Adipose tissue (tissue), 3 donors: ENCODE results near the gene TAS2R40. TPM values are rescaled to one million over a fixed set of nuclear protein-coding genes. Genes with fewer than 3 reads are reported as not detected.

Experiments
- H3K27ac ChIP-seq: one replicate; pipeline ENCODE4 v1.5.1; 2013; ENCODE audit warnings: low read depth, low read length
- WGBS, 3 donors: extraction: QIAGEN DNeasy Blood & Tissue Kit; methylation state at CpG; one replicate each; pipeline ENCODE4 v1.1.7; 2013; 5-methylcytosine and 5-hydroxymethylcytosine counted together
- polyA plus RNA-seq, 3 donors: library from polyadenylated mRNA; stranded (reverse); fragments of 200-250 nt; gene quantifications; one replicate each; pipeline ENCODE4 v1.2.3, GENCODE V29; 2013
- donor health status: healthy with polysubstance abuse.
- donor health status: Bipolar disorder and iron deficiency.
- donor health status: healthy.

The TAS2R40 gene
- polyA plus RNA-seq, 3 donors: not detected

DNA sequence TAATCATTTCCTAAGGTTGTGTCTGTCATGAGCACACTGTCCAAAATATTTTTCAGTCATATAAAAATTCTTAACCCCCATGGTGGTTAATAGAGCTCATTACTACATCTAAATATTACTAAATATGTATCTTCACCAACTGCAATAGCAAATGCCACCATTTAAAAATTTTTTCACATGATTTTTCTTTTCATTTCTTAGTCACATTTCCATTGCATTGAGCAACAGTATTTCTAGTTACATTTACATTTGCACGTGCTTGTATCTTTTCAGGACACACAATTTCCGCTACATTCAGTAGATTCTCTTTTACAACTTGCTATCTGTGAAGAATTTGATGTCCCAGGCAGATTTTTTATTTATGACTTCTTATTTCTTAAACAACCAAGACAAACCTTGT is 5.2 kb upstream of the TAS2R40 start:
- no peak overlapping the region for H3K27ac ChIP-seq
- 83 to 90% (median 89%) methylated on average over 2 of the region's 2 CpGs for WGBS, 3 donors

DNA sequence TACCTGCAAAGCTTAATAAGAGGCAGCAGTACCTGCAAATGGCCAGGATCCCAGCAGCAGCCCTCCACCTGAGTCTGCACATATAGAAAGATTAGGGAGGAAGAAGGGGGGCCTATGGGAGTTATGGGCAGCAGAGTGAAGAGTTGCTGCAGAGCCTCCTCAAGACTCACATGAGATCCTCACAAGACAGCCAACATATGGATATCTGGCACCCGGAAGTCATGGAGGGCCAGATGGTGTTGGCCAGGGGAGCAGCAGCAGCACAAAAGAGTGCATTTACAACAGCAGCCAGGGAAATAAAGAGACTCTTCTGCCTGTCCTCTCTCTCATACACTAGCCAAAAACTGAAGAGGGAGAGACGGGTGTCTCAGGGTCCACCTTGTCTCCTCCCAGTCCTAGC is 4.0 kb upstream of the TAS2R40 start:
- H3K27ac ChIP-seq: no peak overlapping the region
- WGBS, 3 donors: 74 to 85% (median 81%) methylated on average over 2 of the region's 2 CpGs

DNA sequence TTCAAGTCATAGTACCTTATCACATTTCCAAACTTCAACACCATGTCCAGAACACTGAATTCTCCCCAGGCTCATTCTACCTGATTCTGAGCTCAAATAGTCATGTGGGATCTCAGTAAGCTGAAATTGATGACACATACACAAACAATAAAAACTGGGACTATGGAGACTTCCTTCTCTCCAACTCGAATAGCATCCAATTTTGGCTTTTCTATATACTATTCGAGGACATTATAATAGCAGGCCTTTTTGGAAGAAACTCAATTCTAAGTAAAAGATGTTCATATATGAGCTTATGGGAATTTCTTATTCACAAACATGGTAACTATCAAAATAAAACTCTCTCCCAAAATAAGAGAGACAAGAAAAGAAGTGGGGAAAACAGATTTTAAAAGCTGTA is 551 bp upstream of the TAS2R40 start:
- 69 to 77% (median 70%) methylated on average over 2 of the region's 2 CpGs for WGBS, 3 donors
- no peak overlapping the region for H3K27ac ChIP-seq

DNA sequence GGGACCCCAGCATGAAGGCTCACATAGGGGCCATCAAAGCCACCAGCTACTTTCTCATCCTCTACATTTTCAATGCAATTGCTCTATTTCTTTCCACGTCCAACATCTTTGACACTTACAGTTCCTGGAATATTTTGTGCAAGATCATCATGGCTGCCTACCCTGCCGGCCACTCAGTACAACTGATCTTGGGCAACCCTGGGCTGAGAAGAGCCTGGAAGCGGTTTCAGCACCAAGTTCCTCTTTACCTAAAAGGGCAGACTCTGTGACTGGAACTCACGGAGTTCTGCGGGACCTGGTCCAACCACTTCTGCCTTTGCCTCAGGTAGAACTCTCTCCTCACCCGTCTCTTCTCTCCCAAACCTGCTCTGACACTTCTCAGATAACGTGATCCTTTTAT is 945 bp downstream of the TAS2R40 start:
- WGBS, 3 donors: 57 to 77% (median 58%) methylated on average over 7 of the region's 7 CpGs
- H3K27ac ChIP-seq: no peak overlapping the region

DNA sequence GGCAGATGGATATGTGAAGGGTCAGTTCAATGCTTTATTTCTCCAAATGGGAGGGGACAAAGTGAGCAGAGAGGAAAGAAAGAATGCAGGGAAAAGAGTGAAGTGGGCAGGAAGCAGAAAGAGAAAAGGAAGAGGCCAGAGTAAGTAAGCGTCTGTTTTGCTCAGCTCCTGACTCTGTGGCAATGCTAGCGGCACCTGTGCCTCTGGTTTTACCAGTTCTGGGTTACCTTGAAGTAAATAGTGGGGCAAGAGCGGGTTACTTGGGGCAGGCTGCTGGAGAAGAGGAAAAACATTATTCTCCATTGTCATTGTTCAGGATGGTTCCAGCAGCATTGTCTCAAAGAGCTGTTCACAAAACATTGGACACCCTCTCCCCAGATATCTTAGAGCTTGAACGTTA is 1.9 kb downstream of the TAS2R40 start:
- WGBS, 3 donors: 58 to 72% (median 61%) methylated on average over 4 of the region's 4 CpGs
- no peak overlapping the region for H3K27ac ChIP-seq

DNA sequence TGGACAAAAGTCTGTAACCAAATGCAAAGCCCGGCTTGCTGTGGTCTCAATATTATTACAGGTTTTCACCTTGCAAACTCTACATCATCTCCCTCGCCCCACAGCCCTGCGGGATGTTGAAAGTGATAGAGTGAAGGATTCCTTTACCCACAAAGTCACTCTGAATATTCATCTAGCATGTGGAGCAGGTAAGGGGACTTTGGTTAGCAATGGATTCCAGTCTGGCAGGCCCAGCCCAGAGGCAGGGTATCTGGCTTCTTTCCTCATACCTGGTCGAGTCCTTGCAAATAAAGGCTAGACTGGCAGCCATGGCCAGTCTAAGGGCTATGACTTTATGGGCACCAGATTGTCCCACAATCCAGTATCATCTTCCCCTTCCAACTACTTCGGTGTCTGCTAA is 3.2 kb downstream of the TAS2R40 start:
- WGBS, 3 donors: 84 to 90% (median 85%) methylated on average over 5 of the region's 5 CpGs
- no peak overlapping the region for H3K27ac ChIP-seq

DNA sequence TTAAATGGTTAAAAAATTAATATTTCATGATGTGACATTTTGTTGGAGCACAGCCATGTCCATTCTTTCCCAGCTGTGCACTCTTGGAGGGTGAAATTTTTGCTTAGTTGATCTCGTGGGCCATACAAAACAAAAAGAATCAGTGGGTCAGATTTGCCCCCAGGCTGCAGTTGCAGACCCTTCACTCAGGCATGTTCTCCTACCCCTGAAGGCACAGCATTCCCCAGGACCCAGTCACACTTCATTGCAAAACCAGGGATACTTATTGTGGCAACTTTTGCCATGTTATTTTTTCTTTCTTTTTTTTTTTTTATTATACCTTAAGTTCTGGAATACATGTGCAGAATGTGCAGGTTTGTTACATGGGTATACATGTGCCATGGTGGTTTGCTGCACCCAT is 6.0 kb downstream of the TAS2R40 start:
- WGBS, 3 donors: 31 to 53% (median 45%) methylated on average over 1 of the region's 1 CpG
- H3K27ac ChIP-seq: no peak overlapping the region

DNA sequence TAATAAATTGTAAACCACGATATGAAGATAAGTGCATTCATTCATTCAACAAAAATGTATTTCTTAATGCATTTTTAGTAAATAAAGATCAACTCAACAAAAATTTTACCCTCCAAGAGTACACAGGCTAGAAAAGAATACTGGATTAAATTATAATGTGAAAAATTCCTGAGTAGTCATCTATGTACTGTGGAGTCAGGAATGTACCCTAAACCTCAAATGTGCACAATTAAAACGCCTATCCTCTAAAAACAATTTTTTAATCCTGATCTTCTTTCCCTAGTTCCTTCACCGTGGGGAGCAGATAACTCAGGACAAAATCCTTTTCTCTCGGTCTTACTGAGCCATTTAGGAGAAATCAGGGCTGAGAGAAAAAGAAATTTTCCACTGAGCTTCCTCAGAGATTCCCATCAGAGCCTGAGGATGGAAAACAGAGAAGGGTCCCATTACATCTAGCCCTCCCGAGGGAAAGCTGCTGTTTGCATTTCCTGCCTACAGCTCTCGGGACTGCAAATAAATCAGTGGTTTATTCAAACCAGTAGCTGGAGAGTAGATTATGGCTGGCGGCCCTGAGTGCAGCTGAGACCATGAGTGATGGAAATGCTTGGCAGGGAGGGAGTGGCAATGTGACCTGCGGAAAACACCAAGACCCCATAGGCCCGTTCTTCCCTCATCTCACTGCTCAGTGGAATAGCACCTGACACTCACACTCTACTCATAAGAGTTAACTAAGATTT is 7.4 kb downstream of the TAS2R40 start:
- 48 to 53% (median 49%) methylated on average over 9 of the region's 9 CpGs for WGBS, 3 donors

DNA sequence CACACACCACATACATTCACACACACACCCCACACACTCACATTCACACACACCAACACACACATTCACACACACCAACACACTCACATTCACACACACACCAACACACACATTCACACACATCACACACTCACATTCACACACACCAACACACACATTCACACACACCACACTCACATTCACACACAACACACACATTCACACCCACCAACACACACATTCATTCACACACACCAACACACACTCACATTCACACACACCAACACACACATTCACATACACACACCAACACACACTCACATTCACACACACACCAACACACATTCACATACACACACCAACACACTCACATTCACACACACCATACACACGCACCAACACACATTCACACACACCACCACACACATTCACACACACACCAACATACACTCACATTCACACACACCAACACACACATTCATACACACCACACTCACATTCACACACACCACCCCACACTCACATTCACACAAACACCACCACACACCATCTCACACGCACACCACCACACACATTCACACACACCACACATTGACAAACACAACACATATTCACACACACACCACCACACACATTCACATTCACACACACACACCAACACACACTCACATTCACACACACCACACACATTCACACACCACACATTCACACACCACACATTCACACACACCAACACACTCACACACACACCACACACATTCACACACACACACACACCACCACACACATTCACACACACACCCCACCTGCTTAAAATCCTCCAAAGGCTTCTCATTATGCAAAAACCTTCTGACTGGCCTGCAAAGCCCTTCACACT is 9.0 kb downstream of the TAS2R40 start:
- H3K27ac ChIP-seq: no peak overlapping the region
- 94 to 100% (median 97%) methylated on average over 2 of the region's 2 CpGs for WGBS, 3 donors

More for the DNA sequence above, 7.4 kb downstream of the TAS2R40 start:
- no peak overlapping the region for H3K27ac ChIP-seq

DNA sequence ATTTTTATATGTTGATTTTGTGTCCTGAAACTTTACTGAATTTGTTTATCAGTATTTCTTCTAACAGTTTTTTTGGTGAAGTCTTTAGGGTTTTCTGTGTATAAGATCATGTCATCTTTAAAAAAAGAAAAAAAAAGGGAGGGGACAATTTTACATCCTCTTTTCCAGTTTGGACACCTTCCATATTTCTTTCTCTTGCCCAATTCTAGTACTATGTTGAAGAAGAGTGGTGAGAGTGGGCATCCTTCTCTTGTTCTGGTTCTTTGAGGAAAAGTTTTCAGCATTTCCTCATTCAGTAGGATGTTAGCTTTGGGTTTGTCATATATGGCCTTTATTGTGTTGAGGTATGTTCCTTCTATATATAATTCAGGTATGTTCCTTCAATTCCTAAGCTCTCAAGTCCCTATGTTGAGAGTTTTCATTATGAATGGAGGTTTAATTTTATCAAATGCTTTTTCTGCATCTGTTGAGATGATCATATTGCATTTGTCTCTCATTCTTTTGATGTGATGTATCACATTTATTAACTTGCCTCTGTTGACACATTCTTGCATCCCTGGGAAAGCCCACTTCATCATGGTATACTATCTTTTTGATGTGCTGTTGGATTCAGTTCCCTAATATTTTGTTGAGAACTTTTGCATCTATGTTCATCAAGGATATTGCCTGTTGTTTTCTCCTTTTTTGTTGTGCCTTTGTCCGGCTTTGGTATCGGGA is 12.1 kb downstream of the TAS2R40 start:
- 91 to 97% (median 94%) methylated on average over 2 of the region's 2 CpGs for WGBS, 3 donors

DNA sequence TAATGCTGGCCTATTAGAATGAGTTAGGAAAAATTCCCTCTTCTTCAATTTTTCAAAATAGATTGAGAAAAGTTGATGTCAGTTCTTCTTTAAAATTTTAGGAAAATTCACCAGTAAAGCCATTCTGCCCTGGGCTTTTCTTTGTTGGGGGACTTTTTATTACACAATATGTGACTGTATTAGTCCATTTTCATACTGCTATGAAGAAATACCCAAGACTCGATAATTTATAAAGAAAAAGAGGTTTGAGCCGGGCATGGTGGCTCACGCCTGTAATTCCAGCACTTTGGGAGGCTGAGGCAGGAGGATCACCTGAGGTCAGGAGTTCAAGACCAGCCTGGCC is 12.7 kb downstream of the TAS2R40 start:
- no peak overlapping the region for H3K27ac ChIP-seq
- 78 to 85% (median 83%) methylated on average over 3 of the region's 3 CpGs for WGBS, 3 donors

More for the DNA sequence above, 12.1 kb downstream of the TAS2R40 start:
- H3K27ac ChIP-seq: no peak overlapping the region

DNA sequence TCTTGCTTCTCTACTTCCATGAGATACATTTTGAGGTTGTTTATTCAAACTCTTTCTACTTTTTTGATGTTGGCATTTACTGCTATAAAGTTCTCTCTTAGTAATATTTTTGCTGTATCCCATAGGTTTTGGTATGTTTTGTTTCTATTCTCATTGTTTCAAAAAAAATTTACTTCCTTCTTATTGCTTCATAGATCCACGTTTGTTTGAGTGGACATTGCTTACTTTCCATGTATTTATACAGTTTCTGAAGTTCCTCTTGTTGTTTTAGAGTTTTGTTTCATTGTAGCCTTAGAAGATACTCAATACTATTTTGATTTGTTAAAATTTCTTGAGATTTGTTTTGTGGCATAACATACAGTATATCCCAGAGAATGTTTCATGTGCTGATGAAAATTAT is 13.7 kb downstream of the TAS2R40 start:
- WGBS, 3 donors: 19 to 26% (median 21%) methylated on average over 1 of the region's 1 CpG
- H3K27ac ChIP-seq: no peak overlapping the region

DNA sequence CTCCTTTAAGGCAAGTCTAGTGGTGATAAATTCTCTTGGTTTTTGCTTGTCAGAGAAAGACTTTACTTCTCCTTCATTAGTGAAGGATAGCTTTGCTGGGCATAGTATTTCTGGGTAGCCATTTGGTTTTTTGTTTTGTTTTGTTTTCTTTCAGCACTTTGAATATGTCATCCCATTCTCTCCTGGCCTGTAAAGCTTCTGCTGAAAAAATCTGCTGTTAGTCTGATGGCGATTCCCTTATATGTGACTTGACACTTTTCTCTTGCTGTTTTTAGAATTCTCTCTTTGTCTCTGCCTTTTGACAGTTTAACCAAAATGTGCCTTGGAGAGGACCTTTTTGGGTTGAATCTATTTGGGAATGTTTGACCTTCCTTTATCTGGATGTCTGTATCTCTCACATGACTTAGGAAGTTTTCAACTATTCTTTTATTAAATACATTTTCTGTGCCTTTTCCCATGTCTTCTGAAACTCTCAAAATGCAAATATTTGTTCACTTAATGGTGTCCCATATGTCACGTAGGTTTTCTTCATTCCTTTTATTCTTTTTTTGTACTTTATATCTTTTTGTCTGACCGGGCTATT is 14.7 kb downstream of the TAS2R40 start:
- no peak overlapping the region for H3K27ac ChIP-seq
- WGBS, 3 donors: 80 to 91% (median 81%) methylated on average over 3 of the region's 3 CpGs

DNA sequence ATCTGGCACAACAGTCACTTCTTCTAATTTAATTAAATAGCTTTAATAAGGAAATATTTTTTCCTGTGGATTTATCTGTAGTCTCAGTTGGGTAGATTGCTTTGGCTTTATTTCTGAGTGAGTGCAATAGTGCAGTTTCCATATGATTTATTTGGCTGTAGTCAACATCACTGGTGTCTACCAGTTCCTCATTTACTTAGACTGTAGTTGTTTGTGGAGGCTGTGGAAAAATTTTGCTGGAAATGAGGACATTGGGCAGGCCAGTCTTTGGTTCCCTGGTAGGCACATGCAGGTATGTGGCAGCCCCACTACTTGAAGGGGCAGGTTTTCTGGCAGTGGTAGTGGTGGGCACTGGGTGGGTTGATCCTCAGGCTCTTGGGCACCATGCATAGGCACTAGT is 15.5 kb downstream of the TAS2R40 start:
- no peak overlapping the region for H3K27ac ChIP-seq

DNA sequence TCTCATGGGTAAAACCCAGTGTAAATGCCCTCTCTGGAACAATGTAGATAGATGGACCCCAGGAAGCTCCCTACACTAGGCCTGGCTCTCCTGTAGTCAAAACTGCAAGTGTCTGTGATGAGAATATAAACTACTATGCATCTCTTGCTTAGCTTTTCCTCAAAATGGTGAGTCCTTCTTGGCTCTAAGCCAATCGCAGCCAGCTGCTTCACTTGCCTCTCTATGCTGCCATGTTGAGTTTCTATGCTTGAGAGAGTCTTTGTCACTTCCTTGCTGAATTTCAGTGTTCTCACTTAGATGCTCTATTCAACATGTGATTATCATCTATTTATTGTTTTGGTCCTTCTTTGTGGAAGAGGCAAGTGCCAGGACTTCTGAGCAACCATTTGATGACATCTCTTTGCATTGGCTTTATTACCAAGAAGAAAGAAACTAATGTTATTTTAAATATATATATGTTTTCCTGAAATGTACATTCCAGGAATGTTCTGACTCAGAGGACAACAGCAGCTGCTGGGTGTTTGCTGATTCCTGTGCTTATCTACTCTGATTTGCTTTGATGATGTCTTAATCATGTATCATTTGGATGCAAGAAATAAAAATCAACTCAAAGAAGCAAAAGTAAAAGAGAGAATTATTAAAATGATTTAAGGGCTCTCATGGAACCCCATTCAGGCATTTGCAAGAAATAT is 16.6 kb downstream of the TAS2R40 start:
- no peak overlapping the region for H3K27ac ChIP-seq
- WGBS, 3 donors: 86 to 93% (median 89%) methylated on average over 1 of the region's 1 CpG

DNA sequence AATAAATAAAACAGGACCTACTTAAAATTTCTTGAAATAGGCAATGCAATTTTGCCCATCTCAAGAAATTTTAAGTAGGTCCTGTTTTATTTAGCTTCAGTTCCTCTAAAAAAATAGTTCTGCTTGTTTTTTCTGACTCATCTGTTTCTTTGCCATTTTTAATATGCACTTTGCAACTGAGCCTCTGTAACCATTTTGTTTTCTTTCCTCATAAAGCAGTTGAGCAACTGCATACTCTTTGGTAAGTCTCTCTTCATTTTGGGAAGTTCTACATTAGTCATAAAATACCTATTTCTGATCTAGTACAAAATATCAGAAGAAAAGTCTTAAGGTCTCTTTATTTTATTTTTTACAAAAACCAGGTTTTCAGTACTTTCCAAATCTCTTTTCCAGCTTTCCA is 18.0 kb downstream of the TAS2R40 start:
- no peak overlapping the region for H3K27ac ChIP-seq

DNA sequence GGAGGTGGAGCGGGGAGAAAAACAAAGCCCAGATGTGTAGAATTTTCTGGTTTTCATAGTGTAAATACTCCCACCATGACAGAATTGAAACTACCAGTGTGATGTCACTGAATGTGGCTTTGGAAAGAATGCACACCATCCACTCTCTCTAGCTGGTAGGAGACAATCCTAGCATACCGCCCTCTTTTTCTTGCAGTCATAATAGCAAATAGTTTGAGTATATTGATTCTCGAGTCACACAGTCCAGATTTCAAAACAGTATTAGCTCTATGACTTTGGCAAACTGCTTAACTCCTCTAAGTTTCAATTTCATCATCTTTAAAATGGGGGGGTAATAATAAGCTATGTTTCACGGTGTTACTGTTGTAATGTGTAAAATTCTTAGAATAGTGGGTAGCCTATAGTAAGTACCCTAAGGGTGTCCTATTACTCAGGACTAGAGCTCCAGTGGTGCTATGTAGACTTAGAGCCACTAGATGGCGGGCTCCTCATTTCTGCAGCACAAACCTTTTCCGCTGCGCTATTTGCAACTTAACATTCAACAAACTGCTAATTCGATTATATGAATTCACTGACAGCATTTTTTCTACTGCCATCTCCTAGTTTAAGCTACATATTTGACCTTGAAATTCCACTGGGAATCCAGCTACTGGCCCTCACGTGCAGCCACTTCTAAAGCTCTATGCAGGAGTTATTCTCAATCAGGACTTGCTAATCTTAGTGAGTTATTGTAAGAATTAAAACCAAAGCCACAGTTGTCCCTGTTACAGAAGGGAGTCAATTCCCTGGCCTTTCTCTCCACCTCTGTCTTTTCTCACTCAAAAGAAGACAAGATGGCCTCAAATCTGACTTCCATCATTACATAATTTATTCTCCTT is 18.7 kb downstream of the TAS2R40 start:
- no peak overlapping the region for H3K27ac ChIP-seq
- WGBS, 3 donors: 17 to 19% (median 19%) methylated on average over 9 of the region's 9 CpGs

DNA sequence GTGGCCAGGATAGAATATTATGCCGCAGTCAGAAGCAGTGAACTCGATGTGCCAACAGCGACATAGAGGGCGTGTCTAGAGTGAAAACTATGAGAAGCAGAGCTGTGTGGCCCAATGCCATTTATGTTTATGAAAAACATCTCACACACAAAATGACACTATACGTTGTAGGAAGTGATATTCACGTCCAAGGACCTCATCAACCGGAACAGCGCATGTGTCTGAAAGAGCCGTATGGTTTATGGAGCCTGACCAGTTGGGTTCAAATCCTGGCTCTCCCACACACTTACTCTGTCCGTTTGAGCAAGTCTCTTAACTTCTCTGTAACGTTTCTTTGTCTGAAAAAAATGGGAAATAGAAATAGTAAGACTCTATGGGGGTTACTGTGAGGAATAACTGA is 20.5 kb downstream of the TAS2R40 start:
- no peak overlapping the region for H3K27ac ChIP-seq
- whole genome bisulfite sequencing, 3 donors: 81 to 85% (median 82%) methylated on average over 11 of the region's 11 CpGs
